Osteoblast (primary cell): Measurements from ENCODE around the gene C2CD4D. TPM values are rescaled to one million over a fixed set of nuclear protein-coding genes. Genes with fewer than 3 reads are reported as not detected.

ENCODE experiments used
- DNase-seq: peaks from one replicate; pipeline ENCODE4 v3.0.0; 2011; ENCODE audit warnings: low spot score, mixed read lengths; ENCODE audit not compliant: insufficient read length; ENCODE audit errors: missing footprints
- H2AFZ ChIP-seq: 2 replicates; pipeline ENCODE4 v1.6.0; 2011; ENCODE audit warnings: mild to moderate bottlenecking, low read length
- H3K27ac ChIP-seq: 2 replicates; pipeline ENCODE4 v1.5.1; 2011; ENCODE audit warnings: mild to moderate bottlenecking, low read depth, low read length, moderate library complexity
- H3K27me3 ChIP-seq: 2 replicates; pipeline ENCODE4 v1.6.0; 2012; ENCODE audit warnings: mild to moderate bottlenecking, control low read depth, inconsistent platforms, low read length, moderate library complexity; ENCODE audit not compliant: insufficient read depth
- H3K36me3 ChIP-seq: 2 replicates; pipeline ENCODE4 v1.5.1; 2011; ENCODE audit warnings: mild to moderate bottlenecking, low read length, control low read depth, moderate library complexity; ENCODE audit not compliant: insufficient read depth
- H3K4me1 ChIP-seq: 2 replicates; pipeline ENCODE4 v1.5.1; 2011; ENCODE audit warnings: mild to moderate bottlenecking, low read length, control low read depth, moderate library complexity; ENCODE audit not compliant: insufficient read depth
- H3K4me2 ChIP-seq: 2 replicates; pipeline ENCODE4 v1.6.0; 2011; ENCODE audit warnings: mild to moderate bottlenecking, low read length; ENCODE audit not compliant: insufficient read depth
- H3K4me3 ChIP-seq: fragments of 200-600 bp; sonication (generic); 3 replicates; pipeline ENCODE4 v1.5.1; 2012; ENCODE audit warnings: mild to moderate bottlenecking, low read length, inconsistent platforms; ENCODE audit not compliant: insufficient read depth
- H3K79me2 ChIP-seq: 2 replicates; pipeline ENCODE4 v1.6.0; 2012; ENCODE audit warnings: mild to moderate bottlenecking, low read length, control low read depth, inconsistent platforms; ENCODE audit not compliant: insufficient read depth
- H3K9me3 ChIP-seq: 2 replicates; pipeline ENCODE4 v1.5.1; 2011; ENCODE audit warnings: low read depth, low read length, control low read depth
- H4K20me1 ChIP-seq: 2 replicates; pipeline ENCODE4 v1.6.0; 2012; ENCODE audit warnings: mild to moderate bottlenecking, low read length, control low read depth; ENCODE audit not compliant: insufficient read depth
- total RNA-seq: library from RNA; depleted of rRNA; stranded (reverse); fragments of >200 nt; gene quantifications from 2 replicates; pipeline ENCODE4 v1.2.3, GENCODE V29; 2012
- TF ChIP-seq, protein P1 (sequence below): IDR thresholded peaks from 2 replicates; pipeline ENCODE4 v1.5.1; 2011; ENCODE audit warnings: mild to moderate bottlenecking, low read depth, low read length, moderate library complexity; ENCODE audit errors: extremely low read depth

Gene C2CD4D
- total RNA-seq, 1 donor, result not detected

DNA sequence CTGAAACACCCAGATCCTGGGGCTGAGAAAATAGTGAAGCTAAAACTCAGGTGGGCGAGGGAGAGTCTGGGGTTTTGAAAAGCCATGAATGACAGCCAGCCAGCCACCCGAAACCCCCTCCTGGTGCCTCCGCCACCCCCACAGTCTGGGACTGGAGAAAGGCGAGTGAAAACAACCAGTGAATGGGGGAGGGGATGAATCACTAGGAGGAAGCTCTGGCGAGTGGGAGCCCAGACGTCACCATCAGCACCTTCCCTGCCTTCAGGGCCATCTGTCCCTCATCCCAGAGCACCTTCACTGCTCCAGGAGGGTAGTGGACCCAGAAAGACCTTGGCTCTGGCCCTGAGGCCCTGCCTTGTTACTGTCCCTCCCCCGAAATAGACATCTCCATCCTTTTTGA, 17.2 kb downstream of the C2CD4D start:
- no peak overlapping the region for H3K4me3 ChIP-seq
- H3K4me2 ChIP-seq, result no peak overlapping the region
- no peaks in the 10 kb centered on the region for H3K9me3 ChIP-seq
- DNase-seq, result peak; percentile 17
- H3K27me3 ChIP-seq, result peaks cover 19% of the 10 kb centered on the region
- no peaks in the 10 kb centered on the region for H3K79me2 ChIP-seq
- no peak overlapping the region for H2AFZ ChIP-seq
- H3K4me1 ChIP-seq, result peaks cover 3% of the 10 kb centered on the region
- H4K20me1 ChIP-seq, result no peaks in the 10 kb centered on the region
- no peaks in the 10 kb centered on the region for H3K36me3 ChIP-seq
- TF ChIP-seq, protein P1, sequence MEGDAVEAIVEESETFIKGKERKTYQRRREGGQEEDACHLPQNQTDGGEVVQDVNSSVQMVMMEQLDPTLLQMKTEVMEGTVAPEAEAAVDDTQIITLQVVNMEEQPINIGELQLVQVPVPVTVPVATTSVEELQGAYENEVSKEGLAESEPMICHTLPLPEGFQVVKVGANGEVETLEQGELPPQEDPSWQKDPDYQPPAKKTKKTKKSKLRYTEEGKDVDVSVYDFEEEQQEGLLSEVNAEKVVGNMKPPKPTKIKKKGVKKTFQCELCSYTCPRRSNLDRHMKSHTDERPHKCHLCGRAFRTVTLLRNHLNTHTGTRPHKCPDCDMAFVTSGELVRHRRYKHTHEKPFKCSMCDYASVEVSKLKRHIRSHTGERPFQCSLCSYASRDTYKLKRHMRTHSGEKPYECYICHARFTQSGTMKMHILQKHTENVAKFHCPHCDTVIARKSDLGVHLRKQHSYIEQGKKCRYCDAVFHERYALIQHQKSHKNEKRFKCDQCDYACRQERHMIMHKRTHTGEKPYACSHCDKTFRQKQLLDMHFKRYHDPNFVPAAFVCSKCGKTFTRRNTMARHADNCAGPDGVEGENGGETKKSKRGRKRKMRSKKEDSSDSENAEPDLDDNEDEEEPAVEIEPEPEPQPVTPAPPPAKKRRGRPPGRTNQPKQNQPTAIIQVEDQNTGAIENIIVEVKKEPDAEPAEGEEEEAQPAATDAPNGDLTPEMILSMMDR, result no peak
- no peak overlapping the region for H3K27ac ChIP-seq

DNA sequence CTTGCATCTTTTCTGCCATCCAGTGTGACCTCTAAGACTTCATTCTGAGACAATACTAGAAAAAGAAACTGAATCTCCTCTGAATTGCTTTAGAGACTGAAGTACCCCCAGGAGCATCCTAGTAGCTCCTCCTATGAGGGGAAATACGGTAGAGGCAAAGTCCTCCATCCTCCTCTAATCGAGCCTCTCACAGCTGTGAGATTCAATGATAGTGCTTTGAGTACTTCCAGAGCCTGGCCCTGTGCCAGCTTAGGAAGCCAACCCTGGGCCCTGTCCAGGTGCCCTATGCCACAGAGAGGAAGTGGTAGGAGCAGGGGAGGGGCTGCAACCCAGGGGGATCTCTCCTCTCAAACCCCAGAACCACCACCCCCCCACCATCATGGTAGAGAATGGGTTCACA, 18.7 kb downstream of the C2CD4D start:
- TF ChIP-seq, protein P1, result no peak

DNA sequence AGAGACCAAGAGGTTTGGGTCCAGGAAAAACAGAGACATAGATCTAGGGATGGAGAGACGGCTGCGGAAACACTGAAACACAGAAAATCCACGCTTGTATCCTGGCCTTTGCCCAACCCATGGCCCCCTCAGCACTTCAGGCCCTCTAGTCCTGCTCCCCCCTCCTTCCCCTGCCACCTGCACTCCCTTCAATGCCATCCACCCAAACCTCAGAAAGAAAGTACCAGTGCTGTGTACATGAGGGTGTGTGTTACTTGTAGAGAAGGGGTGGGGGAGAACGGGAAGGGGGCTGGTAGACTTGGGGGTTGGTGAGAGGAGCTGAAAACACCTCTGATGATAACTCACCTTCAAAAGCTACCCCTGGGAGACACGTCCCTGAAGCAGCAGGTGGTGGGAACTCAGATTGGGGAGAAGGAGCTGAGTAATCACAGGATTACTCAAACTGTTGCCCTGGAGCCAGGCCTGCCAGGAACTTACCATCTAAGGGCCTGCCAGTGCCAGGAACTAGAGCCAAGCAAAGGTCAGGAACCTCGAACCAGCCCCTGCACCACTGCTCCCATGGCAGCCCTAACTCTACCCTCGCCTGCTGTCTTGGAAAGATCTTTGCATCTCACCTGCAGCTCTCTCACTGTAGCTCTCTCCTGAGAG, 19.5 kb downstream of the C2CD4D start:
- no peaks in the 10 kb centered on the region for H4K20me1 ChIP-seq
- peak; percentile 91 for DNase-seq
- H3K36me3 ChIP-seq, result no peaks in the 10 kb centered on the region
- no peaks in the 10 kb centered on the region for H3K9me3 ChIP-seq
- no peak overlapping the region for H3K27ac ChIP-seq
- TF ChIP-seq, protein P1, result no peak
- peaks cover 19% of the 10 kb centered on the region for H3K27me3 ChIP-seq
- H3K79me2 ChIP-seq, result no peaks in the 10 kb centered on the region
- no peak overlapping the region for H3K4me3 ChIP-seq
- H3K4me2 ChIP-seq, result no peak overlapping the region
- H3K4me1 ChIP-seq, result peaks cover 3% of the 10 kb centered on the region
- no peak overlapping the region for H2AFZ ChIP-seq

More for the DNA sequence above, 18.7 kb downstream of the C2CD4D start:
- H2AFZ ChIP-seq, result no peak overlapping the region
- H3K4me3 ChIP-seq, result no peak overlapping the region
- H3K79me2 ChIP-seq, result no peaks in the 10 kb centered on the region
- no peaks in the 10 kb centered on the region for H3K9me3 ChIP-seq
- H3K27me3 ChIP-seq, result peaks cover 19% of the 10 kb centered on the region
- no peak overlapping the region for H3K27ac ChIP-seq
- H3K4me1 ChIP-seq, result peaks cover 3% of the 10 kb centered on the region
- DNase-seq, result no peak
- H3K36me3 ChIP-seq, result no peaks in the 10 kb centered on the region
- H4K20me1 ChIP-seq, result no peaks in the 10 kb centered on the region
- no peak overlapping the region for H3K4me2 ChIP-seq

- peak; percentile 69 for DNase-seq
- H3K27me3 ChIP-seq, result peaks cover 15% of the 10 kb centered on the region
These were observed 20.3 kb downstream of the C2CD4D start for GRCh38 chr1:151819227-151819835.

More at GRCh38 chr1:151819227-151819835, 20.3 kb downstream of the C2CD4D start:
- Histone ChIP-seq H3K9me3 (no peaks in the 10 kb centered on the region), H3K4me1 (peaks cover 3% of the 10 kb centered on the region), H4K20me1 (no peaks in the 10 kb centered on the region), H2AFZ (no peak overlapping the region), H3K27ac (no peak overlapping the region), H3K4me3 (no peak overlapping the region), H3K4me2 (no peak overlapping the region), H3K36me3 (no peaks in the 10 kb centered on the region), H3K79me2 (no peaks in the 10 kb centered on the region)
- TF ChIP-seq, protein P1, result no peak
